H54 (cell line): ENCODE results near the gene C11orf68.

Experiments
- DNase-seq: peaks from one replicate; pipeline ENCODE4 v3.0.0; 2011; ENCODE audit warnings: low spot score, mixed read lengths; ENCODE audit not compliant: insufficient read length
- FAIRE-seq: peaks from 3 replicates; lab custom pipeline; 2011; peaks lifted over from hg19 to GRCh38; lab: Jason Lieb, UNC
- POLR2A ChIP-seq: IDR thresholded peaks from 2 replicates; pipeline ENCODE4 v1.6.1; 2011; ENCODE audit warnings: low read depth, mild to moderate bottlenecking, low read length

Gene C11orf68

GRCh38 chr11:65912845-65913244 is 6.0 kb downstream of the C11orf68 start:
- FAIRE-seq (no peak), DNase-seq (no peak)
- TF ChIP-seq POLR2A: no peak

DNA sequence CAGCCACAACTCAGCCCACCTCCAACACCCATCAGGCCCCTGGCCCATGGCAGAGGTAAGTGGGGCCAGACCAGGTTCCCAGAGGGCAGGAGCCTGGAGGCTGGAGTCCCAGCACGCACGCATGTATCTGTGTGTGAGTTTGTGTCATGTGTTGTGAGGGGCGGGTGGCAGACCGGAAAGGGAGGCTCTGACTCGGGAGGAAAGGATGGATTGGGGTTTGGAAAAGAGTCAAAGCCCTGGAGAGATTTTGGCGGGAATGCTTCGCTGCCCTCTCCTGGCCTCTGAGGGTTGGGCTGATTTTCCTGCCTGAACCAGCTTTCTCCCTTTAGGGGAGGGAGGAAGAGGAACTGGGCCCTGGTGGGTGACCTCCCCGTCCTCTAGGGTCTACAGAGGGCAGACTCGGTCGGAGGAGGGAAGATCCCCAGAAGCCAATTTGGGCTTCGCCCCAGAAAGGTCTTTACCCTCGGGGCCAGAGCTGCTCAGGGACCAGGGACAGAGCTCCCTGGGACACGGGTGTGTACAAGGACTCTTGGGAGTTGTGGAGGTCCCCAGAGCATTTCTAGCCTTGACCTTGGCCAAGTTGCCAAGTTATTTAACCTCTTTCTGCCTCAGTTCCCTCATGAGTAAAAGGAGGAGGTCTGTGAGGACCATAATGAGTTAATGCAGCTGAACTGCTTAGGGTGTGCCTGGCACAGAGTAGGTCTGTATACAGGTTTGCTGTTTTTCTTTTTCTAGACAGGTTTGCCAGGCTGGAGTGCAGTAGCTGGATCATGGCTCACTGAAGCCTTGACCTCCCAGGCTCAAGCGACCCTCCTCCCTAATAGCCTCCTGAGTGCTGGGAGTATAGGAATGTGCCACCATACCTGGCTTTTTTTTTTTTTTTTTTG is 6.9 kb downstream of the C11orf68 start:
- peak; percentile 24; the same call in 1 of the 2 replicates for TF ChIP-seq POLR2A
- DNase-seq: no peak
- no peak for FAIRE-seq

DNA sequence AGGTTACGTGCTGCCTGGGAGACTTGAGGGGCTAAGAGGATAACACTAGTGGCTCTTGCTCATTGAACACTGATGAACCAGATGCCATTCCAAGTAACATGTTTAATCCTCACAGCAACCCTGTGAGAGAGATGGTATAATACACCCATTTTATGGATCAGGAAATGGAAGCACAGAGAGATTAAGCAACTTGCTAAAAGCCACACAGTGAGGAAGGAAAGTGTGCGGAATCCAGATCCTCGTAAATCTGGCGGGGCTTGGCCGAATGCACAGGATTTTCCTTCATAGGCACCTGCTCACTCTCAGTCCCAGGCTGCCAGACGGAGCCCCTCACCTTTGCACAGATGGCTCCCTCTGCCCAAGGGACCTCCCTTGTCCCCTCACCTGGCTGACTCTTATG is 11.0 kb downstream of the C11orf68 start:
- no peak for FAIRE-seq
- no peak for DNase-seq
- TF ChIP-seq POLR2A: no peak

GRCh38 chr11:65906602-65907001 is 12.3 kb downstream of the C11orf68 start:
- FAIRE-seq (no peak), DNase-seq (no peak)
- TF ChIP-seq POLR2A: no peak

GRCh38 chr11:65903715-65904114 is 15.1 kb downstream of the C11orf68 start:
- no peak for TF ChIP-seq POLR2A
- FAIRE-seq: no peak

DNA sequence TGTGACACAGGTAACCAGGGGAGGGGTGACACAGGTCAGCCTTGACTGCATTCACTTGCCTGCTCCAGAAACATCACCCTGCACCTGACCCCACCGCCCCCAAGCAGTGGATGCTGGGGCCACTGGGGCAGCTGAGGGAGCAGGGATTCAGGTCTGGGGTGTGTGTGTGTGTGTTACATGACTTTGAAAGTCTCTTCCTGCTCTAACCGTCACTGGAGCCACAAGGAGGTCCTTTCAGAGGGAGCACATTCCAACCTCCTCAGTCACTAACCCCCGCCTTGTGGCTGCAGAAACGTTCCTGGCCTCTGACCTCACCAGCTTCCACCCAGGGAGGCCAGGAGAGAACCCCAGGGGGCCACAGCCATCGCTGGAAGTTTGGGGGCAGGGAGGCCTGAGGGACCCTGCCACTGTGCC is 15.8 kb downstream of the C11orf68 start:
- 0 out of 2 replicates have a peak, but pooled peaks have one; percentile 10 for TF ChIP-seq POLR2A
- no peak for FAIRE-seq
- no peak for DNase-seq

More at GRCh38 chr11:65903715-65904114, 15.1 kb downstream of the C11orf68 start:
- DNase-seq: no peak

DNA sequence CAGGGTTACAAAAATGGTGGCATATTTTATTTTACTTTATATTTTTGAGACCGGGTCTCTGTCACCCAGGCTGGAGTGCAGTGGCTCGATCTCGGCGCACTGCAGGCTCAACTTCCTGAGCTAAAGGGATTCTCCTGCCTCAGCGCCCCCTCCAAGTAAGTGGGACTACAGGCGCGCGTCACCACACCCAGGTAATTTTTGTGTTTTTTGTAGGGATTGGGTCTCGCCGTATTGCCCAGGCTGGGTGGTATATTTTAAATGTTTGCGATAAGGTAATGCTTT is 18.0 kb downstream of the C11orf68 start:
- FAIRE-seq: no peak

GRCh38 chr11:65900125-65900898 is 18.6 kb downstream of the C11orf68 start, which contains the start of gene FOSL1:
FOSL1 (minus strand) TSS chr11:65900388; CDS start chr11:65900339, 49 bp downstream.
- TF ChIP-seq POLR2A: peak; percentile 90
- FAIRE-seq: no peak
- no peak for DNase-seq

More for the DNA sequence above, 18.0 kb downstream of the C11orf68 start:
- no peak for TF ChIP-seq POLR2A
- DNase-seq: no peak

- no peak for FAIRE-seq
- TF ChIP-seq POLR2A: no peak
- DNase-seq: no peak
These were observed 19.3 kb downstream of the C11orf68 start for GRCh38 chr11:65899356-65900124.

DNA sequence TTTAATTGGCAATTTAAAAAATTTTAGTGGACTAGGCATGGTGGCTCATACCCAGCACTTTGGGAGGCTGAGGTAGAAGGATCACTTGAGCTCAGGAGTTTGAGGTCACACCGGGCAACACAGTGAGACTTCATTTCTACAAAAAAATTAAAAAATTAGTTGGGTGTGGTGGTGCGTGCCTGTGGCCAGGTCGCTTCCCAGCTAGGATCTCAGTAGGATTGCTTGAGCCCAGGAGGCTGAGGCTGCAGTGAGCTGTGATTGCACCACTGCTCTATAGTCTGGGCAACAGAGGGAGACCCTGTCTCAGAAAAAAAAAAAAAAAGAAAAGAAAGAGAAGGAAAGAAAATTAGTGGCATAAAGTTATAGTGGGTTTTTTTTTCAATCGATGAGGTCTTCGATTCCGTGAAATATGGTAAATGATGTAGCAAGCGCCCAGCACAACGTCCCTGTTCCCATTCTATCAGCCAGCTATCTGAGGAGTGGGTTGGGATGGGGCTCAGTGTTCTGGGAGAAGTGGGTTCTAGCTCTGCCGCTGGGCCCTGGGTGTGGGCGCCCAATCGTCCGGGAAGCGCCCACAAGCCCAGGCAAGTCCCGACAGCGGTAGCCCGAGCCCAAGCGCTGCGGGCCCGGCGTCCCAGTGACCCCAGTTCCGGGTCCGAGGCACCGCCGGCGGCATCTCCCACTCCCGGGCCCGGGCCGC is 20.1 kb downstream of the C11orf68 start:
- peak; percentile 49; the same call in 1 of the 2 replicates for TF ChIP-seq POLR2A
- FAIRE-seq (no peak), DNase-seq (no peak)

DNA sequence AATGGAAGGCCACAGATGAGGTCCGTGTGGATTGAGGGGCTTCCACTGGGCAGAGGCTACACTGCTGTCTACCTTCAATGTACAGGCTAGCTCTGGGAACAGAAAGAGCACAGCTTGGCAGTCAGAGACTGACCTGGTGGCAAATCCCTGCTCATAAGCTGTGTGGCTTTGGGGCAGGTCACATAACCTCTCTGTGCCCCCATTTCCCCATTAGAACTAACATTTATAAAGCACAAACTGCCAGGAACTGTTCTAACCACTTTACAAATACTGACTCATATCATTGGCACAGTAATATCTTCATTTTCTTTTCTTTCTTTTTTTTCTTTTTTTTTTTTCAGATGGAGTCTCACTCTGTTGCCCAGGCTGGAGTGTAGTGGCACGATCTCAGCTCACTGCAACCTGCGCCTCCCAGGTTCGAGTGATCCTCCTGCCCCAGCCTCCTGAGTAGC is 21.8 kb downstream of the C11orf68 start:
- TF ChIP-seq POLR2A: no peak
- FAIRE-seq: no peak

DNA sequence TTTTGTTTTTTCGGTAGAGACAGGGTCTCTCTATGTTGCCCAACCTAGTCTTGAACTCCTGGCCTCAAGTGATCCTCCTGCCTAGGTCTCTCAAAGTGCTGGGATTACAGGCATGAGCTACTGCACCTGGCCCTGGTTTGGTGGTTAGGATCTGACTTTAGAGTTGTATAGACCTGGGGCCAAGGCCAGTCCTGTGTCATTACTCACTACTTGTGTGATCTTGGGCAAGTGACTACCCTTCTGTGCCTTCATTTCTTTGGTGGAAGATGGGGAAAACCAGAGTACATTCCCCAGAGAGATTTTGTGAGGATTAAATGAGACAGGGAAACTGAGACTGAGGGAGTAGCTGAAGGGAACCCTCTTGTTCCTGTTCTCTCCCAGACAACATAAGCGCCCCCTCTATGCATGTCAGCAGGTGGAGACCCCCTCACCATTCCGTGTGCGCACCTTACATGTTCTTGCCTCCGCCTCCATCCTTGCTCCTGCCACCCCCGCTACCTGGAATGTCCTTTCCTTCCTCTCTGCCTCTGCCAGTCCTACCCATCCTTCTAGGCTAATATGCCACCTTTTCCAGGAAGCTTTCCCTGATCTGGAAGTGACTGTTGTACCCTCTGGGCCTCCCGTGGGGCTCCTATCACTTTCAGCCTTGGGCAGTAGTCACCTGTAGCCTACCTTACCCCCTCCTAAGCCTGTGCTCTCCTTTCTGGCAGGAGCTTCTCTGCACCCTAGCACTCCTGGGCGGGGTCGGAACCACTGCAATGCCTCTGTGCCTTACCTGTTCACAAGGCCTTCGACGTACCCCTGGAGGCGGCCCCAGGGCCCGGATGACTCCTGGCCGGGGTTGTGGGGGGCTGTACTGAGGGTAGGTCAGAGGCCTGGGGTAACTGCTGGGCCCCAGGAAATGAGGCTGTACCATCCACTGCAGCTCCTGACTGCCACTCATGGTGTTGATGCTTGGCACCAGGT is 22.5 kb downstream of the C11orf68 start:
- TF ChIP-seq POLR2A: no peak
- no peak for FAIRE-seq

More for the DNA sequence above, 21.8 kb downstream of the C11orf68 start:
- DNase-seq: no peak

More for the DNA sequence above, 22.5 kb downstream of the C11orf68 start:
- DNase-seq: no peak
